B cell (primary cell): Measurements from ENCODE around the gene FLAD1. TPM values are rescaled to one million over a fixed set of nuclear protein-coding genes. Genes with fewer than 3 reads are reported as not detected.
A peak's percentile ranks its signal among the peaks of the same experiment; 100 is the strongest.

ENCODE experiments used
- ATAC-seq: fragments of 200-7000 bp; cut with Tn5 transposase; one replicate; pipeline ENCODE4 v1.10.0; 2021; ENCODE audit warnings: low read depth, mild to moderate bottlenecking, moderate number of reproducible peaks, moderate library complexity
- CTCF ChIA-PET: fragments of 350-600 bp; sonication (Branson Sonifier 250); formaldehyde crosslinking; loops from one replicate; lab custom pipeline; 2021; ENCODE audit warnings: antibody characterized with exemption, inconsistent platforms; lab: Charles Lee
- POLR2A ChIA-PET: fragments of 350-600 bp; sonication (Branson Sonifier 250); formaldehyde crosslinking; loops from one replicate; lab custom pipeline; 2021; ENCODE audit warnings: antibody characterized with exemption; lab: Charles Lee
- DNase-seq: peaks from one replicate; pipeline ENCODE4 v3.0.0; 2013
- H2AFZ ChIP-seq: 2 replicates; pipeline ENCODE4 v1.6.1; 2012; ENCODE audit warnings: mild to moderate bottlenecking, low read depth, low read length; ENCODE audit not compliant: insufficient read depth, poor library complexity, severe bottlenecking
- H3K27ac ChIP-seq, 2 donors: 1 replicate in 1 of 2; 2 replicates in 1 of 2; pipeline ENCODE4 v1.5.1; 2012 to 2013; ENCODE audit warnings: low read length in 2 of 2, mild to moderate bottlenecking in 2 of 2, moderate library complexity in 1 of 2
- H3K27me3 ChIP-seq, 4 experiments: fragments of 200-600 bp in 1 of 4; sonication (generic) in 1 of 4; replicated peaks in 1 of 4; 1 replicate in 2 of 4; 2 replicates in 2 of 4; pipeline versions ENCODE4 v1.6.1 to v1.7.0; 2013 to 2016; ENCODE audit warnings: low read length in 3 of 4, mild to moderate bottlenecking in 2 of 4, mixed read lengths in 1 of 4, moderate library complexity in 1 of 4; ENCODE audit not compliant: insufficient read depth in 4 of 4, control insufficient read depth in 3 of 4; ENCODE audit errors: control extremely low read depth in 1 of 4
- H3K36me3 ChIP-seq, 2 experiments: replicated peaks in 1 of 2; 1 replicate in 1 of 2; 2 replicates in 1 of 2; pipeline versions ENCODE4 v1.6.1 to v1.7.1; 2013; ENCODE audit warnings: low read length in 1 of 2; ENCODE audit not compliant: insufficient read depth in 2 of 2, control insufficient read depth in 1 of 2; ENCODE audit errors: control extremely low read depth in 1 of 2, extremely low read depth in 1 of 2
- H3K4me1 ChIP-seq, 2 donors: fragments of 200-600 bp in 1 of 2; sonication (generic) in 1 of 2; 1 replicate in 1 of 2; 2 replicates in 1 of 2; pipeline versions ENCODE4 v1.5.1 to v1.6.1; 2013 to 2017; ENCODE audit warnings: low read length in 2 of 2; ENCODE audit not compliant: control insufficient read depth in 2 of 2, insufficient read depth in 2 of 2
- H3K4me2 ChIP-seq: replicated peaks from 2 replicates; pipeline ENCODE3; 2012; ENCODE audit warnings: mild to moderate bottlenecking, low read depth, low read length; ENCODE audit not compliant: poor library complexity, severe bottlenecking
- H3K4me3 ChIP-seq, 5 experiments: fragments of 200-600 bp in 1 of 5; sonication (generic) in 1 of 5; 1 replicate in 3 of 5; 2 replicates in 2 of 5; pipeline versions ENCODE4 v1.5.1 to v1.7.0; 2011 to 2016; ENCODE audit warnings: low read length in 4 of 5, mild to moderate bottlenecking in 4 of 5, low read depth in 2 of 5, control low read depth in 1 of 5, moderate library complexity in 1 of 5; ENCODE audit not compliant: insufficient read depth in 1 of 5; ENCODE audit errors: control extremely low read depth in 1 of 5, extremely low read depth in 1 of 5
- H3K79me2 ChIP-seq: fragments of 200-600 bp; sonication (generic); one replicate; pipeline ENCODE4 v1.6.0; 2016; ENCODE audit warnings: low read length; ENCODE audit not compliant: control insufficient read depth, insufficient read depth
- H3K9ac ChIP-seq: fragments of 200-600 bp; sonication (generic); 2 replicates; pipeline ENCODE4 v1.6.1; 2017; ENCODE audit warnings: mild to moderate bottlenecking, low read length, moderate library complexity
- H3K9me3 ChIP-seq, 3 donors: one replicate each; pipeline versions ENCODE4 v1.6.1 to v1.7.1; 2013; ENCODE audit warnings: low read length in 2 of 3; ENCODE audit not compliant: control insufficient read depth in 2 of 3, insufficient read depth in 1 of 3; ENCODE audit errors: control extremely low read depth in 1 of 3
- H4K20me1 ChIP-seq: 2 replicates; pipeline ENCODE4 v1.6.0; 2012; ENCODE audit warnings: mild to moderate bottlenecking, low read length; ENCODE audit not compliant: insufficient read depth, control insufficient read depth, poor library complexity, severe bottlenecking
- H3K27ac Mint-ChIP-seq: one replicate; pipeline ENCODE4 v1.8.0; 2021; ENCODE audit warnings: mixed read lengths
- H3K27me3 Mint-ChIP-seq: one replicate; pipeline ENCODE4 v1.8.0; 2021; ENCODE audit warnings: mixed read lengths
- H3K4me1 Mint-ChIP-seq: one replicate; pipeline ENCODE4 v1.8.0; 2021; ENCODE audit warnings: mixed read lengths
- H3K4me3 Mint-ChIP-seq: one replicate; pipeline ENCODE4 v1.8.0; 2021; ENCODE audit warnings: mixed read lengths
- H3K9me3 Mint-ChIP-seq: one replicate; pipeline ENCODE4 v1.8.0; 2022; ENCODE audit warnings: mixed read lengths; ENCODE audit not compliant: insufficient read depth
- CTCF ChIP-seq: fragments of 200-600 bp; IDR thresholded peaks from one replicate; pipeline ENCODE4 v1.8.0; 2022; ENCODE audit warnings: antibody characterized with exemption, mild to moderate bottlenecking
- EZH2 ChIP-seq: IDR thresholded peaks from 2 replicates; pipeline ENCODE4 v1.6.1; 2012; ENCODE audit warnings: borderline replicate concordance, low read depth, mild to moderate bottlenecking, moderate library complexity, low read length; ENCODE audit not compliant: insufficient read depth, poor library complexity, severe bottlenecking
- WGBS: methylation state at CpG from one replicate; pipeline ENCODE4 v1.1.5; 2013; ENCODE audit warnings: missing lambda C conversion rate; ENCODE audit not compliant: insufficient coverage; 5-methylcytosine and 5-hydroxymethylcytosine counted together
- intact Hi-C: fragments of 100-400 bp; cut with micrococcal nuclease; formaldehyde crosslinking; loops from one replicate; pipeline ENCODE4 v1.10.0; 2022
- polyA plus RNA-seq: library from polyadenylated mRNA; depleted of rRNA; stranded (reverse); fragments of >200 nt; gene quantifications from 2 replicates; pipeline ENCODE4 v1.2.3, GENCODE V29; 2012
- total RNA-seq, 2 donors: library from RNA; stranded (reverse); fragments of 120-200 nt in 1 of 2; gene quantifications; 1 replicate in 1 of 2; 2 replicates in 1 of 2; pipeline versions ENCODE4 v1.2.3 to v1.2.4, GENCODE V29; 2013 to 2022

FLAD1 gene
- total and polyA plus RNA-seq, 2 donors (not counting 1 experiment from before 2014, with no cell fraction given), result 51.4 to 83.0 TPM

GRCh38 chr1:154963643-154964042 is 19.5 kb upstream of the FLAD1 start:
- peaks cover 19 to 31% of the 10 kb centered on the region in 2 donors for H3K4me1 ChIP-seq
- intact Hi-C loops, result no loop called here
- H3K9ac ChIP-seq, result no peak overlapping the region
- no peaks in the 10 kb centered on the region for H3K27me3 ChIP-seq
- no peak overlapping the region for H2AFZ ChIP-seq
- POLR2A ChIA-PET, result no interaction called here
- H3K36me3 ChIP-seq, result peaks cover 6 to 62% of the 10 kb centered on the region in 2 experiments
- Mint-ChIP-seq H3K4me1 (peaks cover 20% of the 10 kb centered on the region), H3K27ac (peak overlapping the region; percentile 64), H3K27me3 (no peaks in the 10 kb centered on the region), H3K4me3 (no peak overlapping the region), H3K9me3 (no peaks in the 10 kb centered on the region)
- H3K4me3 ChIP-seq, result no peak overlapping the region
- H3K79me2 ChIP-seq, result peaks cover 60% of the 10 kb centered on the region
- TF ChIP-seq EZH2 (no peak), CTCF (no peak)
- CTCF ChIA-PET, result interaction anchor here (0.6 to 6.5 kb wide), 5 partner anchors 9 to 53 kb away, joined by 5 to 61 read pairs (median 9); partner anchors contain the start of genes CKS1B, FLAD1 and SHC1
- H3K9me3 ChIP-seq, result no peaks in the 10 kb centered on the region
- peaks cover 21% of the 10 kb centered on the region for H4K20me1 ChIP-seq
- no peak for ATAC-seq
- DNase-seq, result no peak
- WGBS, result 97% methylated on average over 5 of the region's 8 CpGs
- H3K4me2 ChIP-seq, result no peak overlapping the region
- H3K27ac ChIP-seq, result peak overlapping the region in 1 of 2 donors; percentile 96

- no peak overlapping the region for H3K4me2 ChIP-seq
- intact Hi-C loops, result no loop called here
- H3K9ac ChIP-seq, result no peak overlapping the region
- no peaks in the 10 kb centered on the region for H3K9me3 ChIP-seq
- H3K79me2 ChIP-seq, result peaks cover 59% of the 10 kb centered on the region
- H3K27ac Mint-ChIP-seq, result peak overlapping the region; percentile 23
- no peak for DNase-seq
- H3K9me3 Mint-ChIP-seq, result no peaks in the 10 kb centered on the region
- no peak for ATAC-seq
- peaks cover 19 to 31% of the 10 kb centered on the region in 2 donors for H3K4me1 ChIP-seq
- CTCF ChIA-PET, result interaction anchor here (1.0 to 6.5 kb wide), 6 partner anchors 8 to 52 kb away, joined by 3 to 61 read pairs (median 8); partner anchors contain the start of genes CKS1B and SHC1
- H2AFZ ChIP-seq, result no peak overlapping the region
- H3K4me1 Mint-ChIP-seq, result peaks cover 22% of the 10 kb centered on the region
- POLR2A ChIA-PET, result interaction anchor here (0.7 kb wide), 2 partner anchors 12 to 359 kb away, joined by 3 read pairs; no protein-coding TSS in a partner anchor
- H3K27me3 Mint-ChIP-seq, result no peaks in the 10 kb centered on the region
- H3K27ac ChIP-seq, result peak overlapping the region in 1 of 2 donors; percentile 14
- H3K36me3 ChIP-seq, result peaks cover 6 to 62% of the 10 kb centered on the region in 2 experiments
- no peak overlapping the region for H3K4me3 ChIP-seq
- H4K20me1 ChIP-seq, result peaks cover 16% of the 10 kb centered on the region
- H3K4me3 Mint-ChIP-seq, result no peak overlapping the region
- no peaks in the 10 kb centered on the region for H3K27me3 ChIP-seq
- 91% methylated on average over 4 of the region's 6 CpGs for WGBS
- TF ChIP-seq CTCF, result no peak
- no peak for TF ChIP-seq EZH2
These were observed 18.8 kb upstream of the FLAD1 start for GRCh38 chr1:154964359-154964758.
